Vein endothelial cell (primary cell): ENCODE results near the gene C1QL1. TPM values are rescaled to one million over a fixed set of nuclear protein-coding genes. Genes with fewer than 3 reads are reported as not detected.

Source experiments
- small RNA-seq: library from RNA; depleted of rRNA; stranded (forward); fragments of <200 nt; gene quantifications from one replicate; pipeline ENCODE3, GENCODE V24; 2012
- total RNA-seq: library from RNA; depleted of rRNA; stranded (reverse); fragments of >200 nt; gene quantifications from 2 replicates; pipeline ENCODE4 v1.2.3, GENCODE V29; 2012

Gene C1QL1
- total RNA-seq = not detected in 2 replicates

GRCh38 chr17:44968225-44969143, at the start of gene C1QL1:
C1QL1 (minus strand) TSS chr17:44968303; CDS start chr17:44968048, 255 bp downstream.

GRCh38 chr17:44947461-44948314, 20.4 kb downstream of the C1QL1 start, which contains the start of gene KIF18B:
KIF18B (minus strand) TSS chr17:44947773; CDS start chr17:44936344, 11,429 bp downstream.

DNA sequence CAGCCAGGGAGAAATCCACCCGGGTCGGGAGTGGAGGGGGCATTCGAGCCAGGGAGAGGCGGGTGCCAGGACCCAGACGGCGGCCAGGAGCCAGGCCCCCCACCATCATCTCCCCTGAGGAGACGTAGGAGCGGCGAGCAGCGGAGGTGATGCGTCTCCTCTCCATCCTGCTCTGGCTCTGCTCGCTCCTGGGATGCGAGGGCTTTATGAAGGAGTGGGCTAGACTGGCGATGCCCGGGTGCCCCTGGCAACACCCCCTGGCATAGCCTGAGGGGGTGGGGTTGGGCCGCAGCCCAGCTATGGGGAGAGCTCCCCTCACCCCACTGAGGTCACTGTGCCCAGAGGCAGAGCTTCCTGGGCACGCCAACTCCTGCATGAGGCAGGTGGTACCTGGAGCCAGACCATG, 52.8 kb downstream of the C1QL1 start, which contains the start of gene GFAP:
GFAP (minus strand) TSS at position 180 of the 406 bp plus-strand sequence; CDS start at position 166, 14 bp downstream.

Small RNAs within 50 kb of the gene (small RNA-seq; reads per million reads assigned to genes)
- gene AC015936.2 = not detected
- 0.40 reads per million, percentile 21 among the genes with 10 or more reads in this experiment for gene MIR6783

Other genes with a start within 250 kb of the C1QL1 start
- gene ADAM11, start 209.3 kb downstream of the C1QL1 start, total RNA-seq = under 0.01 and 0.10 TPM in 2 replicates
- 3.3 and 14.6 TPM in 2 replicates for gene GJC1, start 138.0 kb downstream of the C1QL1 start, total RNA-seq
- not detected in 2 replicates for gene HIGD1B, start 120.4 kb downstream of the C1QL1 start, total RNA-seq
- 134 and 180 TPM in 2 replicates for gene EFTUD2, start 68.9 kb downstream of the C1QL1 start, total RNA-seq
- gene GFAP, start 52.8 kb downstream of the C1QL1 start, total RNA-seq = 0.86 TPM in 1 of 2 replicates, not detected in the other
- gene KIF18B, start 20.5 kb downstream of the C1QL1 start, total RNA-seq = 4.2 and 8.8 TPM in 2 replicates
- 22.3 and 51.0 TPM in 2 replicates for gene DCAKD, start 83.3 kb upstream of the C1QL1 start, total RNA-seq
- 75.4 and 90.8 TPM in 2 replicates for gene NMT1, start 93.0 kb upstream of the C1QL1 start, total RNA-seq
- 47.4 and 52.1 TPM in 2 replicates for gene PLCD3, start 164.2 kb upstream of the C1QL1 start, total RNA-seq
- 3.5 and 6.5 TPM in 2 replicates for gene ACBD4, start 167.4 kb upstream of the C1QL1 start, total RNA-seq
- 8.1 and 8.2 TPM in 2 replicates for gene HEXIM1, start 180.2 kb upstream of the C1QL1 start, total RNA-seq
- gene HEXIM2, start 193.6 kb upstream of the C1QL1 start, total RNA-seq = 2.8 and 4.2 TPM in 2 replicates